Measurements from ENCODE around the gene TOMM6. TPM values are rescaled to one million over a fixed set of nuclear protein-coding genes. Genes with fewer than 3 reads are reported as not detected.

Gene TOMM6
- total and polyA plus RNA-seq, 4 donors: 48.2 to 123 (median 86.1) TPM

DNA sequence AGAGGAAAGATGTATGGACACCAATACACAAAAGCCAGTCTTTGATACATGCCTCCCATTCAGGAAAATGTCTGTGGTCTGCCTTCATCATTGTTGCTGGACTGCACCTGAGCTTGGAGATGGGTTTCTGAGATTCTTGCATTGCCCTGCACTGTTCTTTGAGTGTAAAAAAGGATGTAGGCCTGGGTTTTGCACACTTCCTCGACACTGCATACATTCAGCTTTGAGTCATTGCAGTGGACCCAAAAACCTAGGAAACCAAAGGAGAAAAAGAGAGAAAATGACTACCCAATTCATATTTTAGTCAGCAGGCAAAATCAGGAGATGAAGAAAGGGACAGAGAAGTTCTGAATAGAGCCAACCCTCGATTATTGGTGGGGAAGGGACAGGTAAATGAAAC, 9.0 kb downstream of the TOMM6 start (continued):
- TF ChIP-seq HNF4A (conservative IDR thresholded peaks at IDR 0.05) (no peak), TAF1 (conservative IDR thresholded peaks at IDR 0.05) (no peak), JUND (IDR thresholded peaks at IDR 0.05) (no peak), EGR1 (IDR thresholded peaks at IDR 0.05; ENCODE audit: low read depth in 2 of 2) (no peak), RXRA (IDR thresholded peaks at IDR 0.05) (no peak), FOXA1 (IDR thresholded peaks at IDR 0.05) (no peak), YY1 (IDR thresholded peaks at IDR 0.05) (no peak)
- TF ChIP-seq, protein P1, sequence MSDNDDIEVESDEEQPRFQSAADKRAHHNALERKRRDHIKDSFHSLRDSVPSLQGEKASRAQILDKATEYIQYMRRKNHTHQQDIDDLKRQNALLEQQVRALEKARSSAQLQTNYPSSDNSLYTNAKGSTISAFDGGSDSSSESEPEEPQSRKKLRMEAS (IDR thresholded peaks at IDR 0.05): no peak

DNA sequence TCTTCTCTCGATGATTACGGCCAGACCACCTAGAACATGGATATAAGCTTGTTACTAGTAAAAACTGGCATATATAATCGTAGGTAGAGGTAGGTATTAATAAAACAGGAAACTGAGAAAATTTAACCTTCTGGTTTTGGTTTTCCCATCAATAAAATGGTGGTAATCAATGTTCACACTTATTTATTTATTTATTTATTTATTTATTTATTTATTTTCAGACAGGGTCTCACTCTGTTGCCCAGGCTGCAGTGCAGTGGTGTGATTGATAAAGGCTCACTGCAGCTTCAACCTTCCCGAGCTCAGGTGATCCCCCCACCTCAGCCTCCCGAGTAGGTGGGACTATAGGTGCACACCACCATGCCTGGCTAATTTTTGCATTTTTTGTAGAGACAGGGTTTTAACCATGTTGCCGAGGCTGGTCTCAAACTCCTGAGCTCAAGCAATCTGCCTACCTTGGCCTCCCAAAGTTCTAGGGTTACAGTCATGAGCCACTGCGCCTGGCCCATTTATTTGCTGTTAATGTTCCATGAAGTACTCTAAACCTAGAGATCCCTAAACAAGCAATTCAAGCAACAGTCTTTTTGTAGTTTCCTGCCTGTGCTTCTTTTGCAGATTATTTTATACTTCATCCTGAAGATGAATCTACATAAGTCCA, 11.5 kb downstream of the TOMM6 start:
- DNase-seq (ENCODE audit: low spot score): no peak

More for the DNA sequence above, 11.5 kb downstream of the TOMM6 start:
- Histone ChIP-seq H3K9ac (ENCODE audit: low read depth in 1 of 2, low read length in 2 of 2) (no peak overlapping the region), H3K36me3 (ENCODE audit: control insufficient read depth in 4 of 4, insufficient read depth in 3 of 4, low read depth in 1 of 4, low read length in 3 of 4) (peaks cover 1 to 10% (median 7%) of the 10 kb centered on the region in 4 donors), H3K9me3 (ENCODE audit: control insufficient read depth in 4 of 4, low read length in 3 of 4) (no peaks in the 10 kb centered on the region), H3K27ac (ENCODE audit: low read depth in 1 of 2, low read length in 2 of 2) (no peak overlapping the region), H3K4me3 (ENCODE audit: low read depth in 1 of 3, low read length in 3 of 3) (no peak overlapping the region), H3K4me1 (ENCODE audit: control insufficient read depth in 4 of 4, insufficient read depth in 4 of 4, low read length in 3 of 4) (no peaks in the 10 kb centered on the region), H3K27me3 (ENCODE audit: control insufficient read depth in 4 of 4, insufficient read depth in 4 of 4, low read length in 3 of 4) (no peaks in the 10 kb centered on the region)
- TF ChIP-seq, protein P2, sequence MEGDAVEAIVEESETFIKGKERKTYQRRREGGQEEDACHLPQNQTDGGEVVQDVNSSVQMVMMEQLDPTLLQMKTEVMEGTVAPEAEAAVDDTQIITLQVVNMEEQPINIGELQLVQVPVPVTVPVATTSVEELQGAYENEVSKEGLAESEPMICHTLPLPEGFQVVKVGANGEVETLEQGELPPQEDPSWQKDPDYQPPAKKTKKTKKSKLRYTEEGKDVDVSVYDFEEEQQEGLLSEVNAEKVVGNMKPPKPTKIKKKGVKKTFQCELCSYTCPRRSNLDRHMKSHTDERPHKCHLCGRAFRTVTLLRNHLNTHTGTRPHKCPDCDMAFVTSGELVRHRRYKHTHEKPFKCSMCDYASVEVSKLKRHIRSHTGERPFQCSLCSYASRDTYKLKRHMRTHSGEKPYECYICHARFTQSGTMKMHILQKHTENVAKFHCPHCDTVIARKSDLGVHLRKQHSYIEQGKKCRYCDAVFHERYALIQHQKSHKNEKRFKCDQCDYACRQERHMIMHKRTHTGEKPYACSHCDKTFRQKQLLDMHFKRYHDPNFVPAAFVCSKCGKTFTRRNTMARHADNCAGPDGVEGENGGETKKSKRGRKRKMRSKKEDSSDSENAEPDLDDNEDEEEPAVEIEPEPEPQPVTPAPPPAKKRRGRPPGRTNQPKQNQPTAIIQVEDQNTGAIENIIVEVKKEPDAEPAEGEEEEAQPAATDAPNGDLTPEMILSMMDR (IDR thresholded peaks at IDR 0.05; ENCODE audit: low read depth, low read length, missing input control): no peak
- TF ChIP-seq HNF4G (IDR thresholded peaks at IDR 0.05) (no peak), SP1 (IDR thresholded peaks at IDR 0.05) (no peak), GABPA (IDR thresholded peaks at IDR 0.05 in 1 of 2, conservative IDR thresholded peaks at IDR 0.05 in 1 of 2) (no peak), YY1 (IDR thresholded peaks at IDR 0.05) (no peak), NR2F2 (IDR thresholded peaks at IDR 0.05) (no peak), JUND (IDR thresholded peaks at IDR 0.05) (no peak), EGR1 (IDR thresholded peaks at IDR 0.05; ENCODE audit: low read depth in 2 of 2) (no peak), FOXA2 (IDR thresholded peaks at IDR 0.05) (no peak), RAD21 (IDR thresholded peaks at IDR 0.05) (no peak), FOXA1 (IDR thresholded peaks at IDR 0.05) (no peak), HNF4A (conservative IDR thresholded peaks at IDR 0.05) (no peak), TAF1 (conservative IDR thresholded peaks at IDR 0.05) (no peak)
- TF ChIP-seq, protein P3, sequence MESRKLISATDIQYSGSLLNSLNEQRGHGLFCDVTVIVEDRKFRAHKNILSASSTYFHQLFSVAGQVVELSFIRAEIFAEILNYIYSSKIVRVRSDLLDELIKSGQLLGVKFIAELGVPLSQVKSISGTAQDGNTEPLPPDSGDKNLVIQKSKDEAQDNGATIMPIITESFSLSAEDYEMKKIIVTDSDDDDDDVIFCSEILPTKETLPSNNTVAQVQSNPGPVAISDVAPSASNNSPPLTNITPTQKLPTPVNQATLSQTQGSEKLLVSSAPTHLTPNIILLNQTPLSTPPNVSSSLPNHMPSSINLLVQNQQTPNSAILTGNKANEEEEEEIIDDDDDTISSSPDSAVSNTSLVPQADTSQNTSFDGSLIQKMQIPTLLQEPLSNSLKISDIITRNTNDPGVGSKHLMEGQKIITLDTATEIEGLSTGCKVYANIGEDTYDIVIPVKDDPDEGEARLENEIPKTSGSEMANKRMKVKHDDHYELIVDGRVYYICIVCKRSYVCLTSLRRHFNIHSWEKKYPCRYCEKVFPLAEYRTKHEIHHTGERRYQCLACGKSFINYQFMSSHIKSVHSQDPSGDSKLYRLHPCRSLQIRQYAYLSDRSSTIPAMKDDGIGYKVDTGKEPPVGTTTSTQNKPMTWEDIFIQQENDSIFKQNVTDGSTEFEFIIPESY (IDR thresholded peaks at IDR 0.05): no peak
- TF ChIP-seq, protein P1 (IDR thresholded peaks at IDR 0.05): no peak
- TF ChIP-seq, protein P4, sequence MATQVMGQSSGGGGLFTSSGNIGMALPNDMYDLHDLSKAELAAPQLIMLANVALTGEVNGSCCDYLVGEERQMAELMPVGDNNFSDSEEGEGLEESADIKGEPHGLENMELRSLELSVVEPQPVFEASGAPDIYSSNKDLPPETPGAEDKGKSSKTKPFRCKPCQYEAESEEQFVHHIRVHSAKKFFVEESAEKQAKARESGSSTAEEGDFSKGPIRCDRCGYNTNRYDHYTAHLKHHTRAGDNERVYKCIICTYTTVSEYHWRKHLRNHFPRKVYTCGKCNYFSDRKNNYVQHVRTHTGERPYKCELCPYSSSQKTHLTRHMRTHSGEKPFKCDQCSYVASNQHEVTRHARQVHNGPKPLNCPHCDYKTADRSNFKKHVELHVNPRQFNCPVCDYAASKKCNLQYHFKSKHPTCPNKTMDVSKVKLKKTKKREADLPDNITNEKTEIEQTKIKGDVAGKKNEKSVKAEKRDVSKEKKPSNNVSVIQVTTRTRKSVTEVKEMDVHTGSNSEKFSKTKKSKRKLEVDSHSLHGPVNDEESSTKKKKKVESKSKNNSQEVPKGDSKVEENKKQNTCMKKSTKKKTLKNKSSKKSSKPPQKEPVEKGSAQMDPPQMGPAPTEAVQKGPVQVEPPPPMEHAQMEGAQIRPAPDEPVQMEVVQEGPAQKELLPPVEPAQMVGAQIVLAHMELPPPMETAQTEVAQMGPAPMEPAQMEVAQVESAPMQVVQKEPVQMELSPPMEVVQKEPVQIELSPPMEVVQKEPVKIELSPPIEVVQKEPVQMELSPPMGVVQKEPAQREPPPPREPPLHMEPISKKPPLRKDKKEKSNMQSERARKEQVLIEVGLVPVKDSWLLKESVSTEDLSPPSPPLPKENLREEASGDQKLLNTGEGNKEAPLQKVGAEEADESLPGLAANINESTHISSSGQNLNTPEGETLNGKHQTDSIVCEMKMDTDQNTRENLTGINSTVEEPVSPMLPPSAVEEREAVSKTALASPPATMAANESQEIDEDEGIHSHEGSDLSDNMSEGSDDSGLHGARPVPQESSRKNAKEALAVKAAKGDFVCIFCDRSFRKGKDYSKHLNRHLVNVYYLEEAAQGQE (IDR thresholded peaks at IDR 0.05): no peak
- 96% methylated on average over 7 of the region's 7 CpGs for WGBS
